GM19395 (cell line): Measurements from ENCODE around the gene ARHGAP23.
"Not testable (repeated sequence)": the region's sequence is repeated elsewhere in the genome, so short reads cannot be mapped to it uniquely, and the experiment has no call there.

Experiments
- ATAC-seq: cut with Tn5 transposase; IDR thresholded peaks from one replicate; pipeline ENCODE4 v1.9.1; 2021; ENCODE audit warnings: mild to moderate bottlenecking, moderate library complexity; ENCODE audit not compliant: unreplicated experiment

The ARHGAP23 gene

GRCh38 chr17:38485146-38485468 lies 56.8 kb downstream of the ARHGAP23 start:
- ATAC-seq: no peak

GRCh38 chr17:38485681-38486298 lies 57.5 kb downstream of the ARHGAP23 start:
- not testable (repeated sequence) for ATAC-seq

- ATAC-seq: not testable (repeated sequence)
Measured at GRCh38 chr17:38489774-38490173, 61.5 kb downstream of the ARHGAP23 start.

GRCh38 chr17:38491346-38492066 lies 63.2 kb downstream of the ARHGAP23 start:
- ATAC-seq: not testable (repeated sequence)

GRCh38 chr17:38492067-38493040 lies 64.1 kb downstream of the ARHGAP23 start:
- not testable (repeated sequence) for ATAC-seq

- not testable (repeated sequence) for ATAC-seq
Measured at GRCh38 chr17:38494152-38494551, 65.9 kb downstream of the ARHGAP23 start.

- not testable (repeated sequence) for ATAC-seq
Measured at GRCh38 chr17:38497656-38498055, 69.4 kb downstream of the ARHGAP23 start.

- no peak for ATAC-seq
Measured at GRCh38 chr17:38498353-38498752, 70.1 kb downstream of the ARHGAP23 start.

- not testable (repeated sequence) for ATAC-seq
Measured at GRCh38 chr17:38499230-38499629, 71.0 kb downstream of the ARHGAP23 start.

GRCh38 chr17:38501718-38502117 lies 73.5 kb downstream of the ARHGAP23 start:
- ATAC-seq: not testable (repeated sequence)

GRCh38 chr17:38503286-38503913 lies 75.1 kb downstream of the ARHGAP23 start:
- not testable (repeated sequence) for ATAC-seq

- no peak for ATAC-seq
Measured at GRCh38 chr17:38504216-38504615, 76.0 kb downstream of the ARHGAP23 start.

- no peak for ATAC-seq
Measured at GRCh38 chr17:38507436-38507835, 79.2 kb downstream of the ARHGAP23 start.

- ATAC-seq: no peak
Measured at GRCh38 chr17:38507921-38508569, 79.8 kb downstream of the ARHGAP23 start.

- no peak for ATAC-seq
Measured at GRCh38 chr17:38508570-38508950, 80.3 kb downstream of the ARHGAP23 start.

- no peak for ATAC-seq
Measured at GRCh38 chr17:38508954-38509771, 80.9 kb downstream of the ARHGAP23 start.

- no peak for ATAC-seq
Measured at GRCh38 chr17:38509772-38510420, 81.6 kb downstream of the ARHGAP23 start.

- no peak for ATAC-seq
Measured at GRCh38 chr17:38510421-38511149, 82.3 kb downstream of the ARHGAP23 start.
